ENCODE data around the gene PBX2. TPM values are rescaled to one million over a fixed set of nuclear protein-coding genes. Genes with fewer than 3 reads are reported as not detected.

PBX2 gene
- total and polyA plus RNA-seq, 2 experiments from 2014 or later: 7.2 to 111 TPM

DNA sequence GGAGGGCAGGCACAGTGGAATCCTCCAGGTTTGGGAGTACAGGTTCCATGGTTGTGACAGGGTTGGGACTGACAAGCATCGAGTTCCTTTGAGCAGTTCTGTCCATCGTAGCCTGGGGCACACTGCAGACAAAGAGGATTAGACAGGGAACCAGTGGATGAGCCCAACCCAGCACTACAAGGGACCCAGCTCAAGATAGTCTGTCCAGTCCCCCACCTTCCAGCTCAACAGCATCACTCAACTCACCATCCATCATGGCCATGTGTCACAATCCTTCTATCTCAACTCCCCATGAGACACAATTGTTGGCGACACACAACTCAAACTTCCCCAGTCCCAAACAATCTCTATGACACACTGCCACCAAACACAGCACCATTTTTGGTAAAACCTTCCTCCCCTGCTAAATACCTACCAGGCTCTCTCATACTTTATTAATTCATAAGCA lies 14.3 kb upstream of the PBX2 start (continued):
- TF ChIP-seq POLR2AphosphoS5 (IDR thresholded peaks at IDR 0.05; ENCODE audit: low read depth) (no peak), CTCF (conservative IDR thresholded peaks at IDR 0.05; ENCODE audit: low read depth in 2 of 2) (no peak), JUNB (IDR thresholded peaks at IDR 0.05; ENCODE audit: unreplicated experiment) (no peak)
- TF ChIP-seq, protein P1, sequence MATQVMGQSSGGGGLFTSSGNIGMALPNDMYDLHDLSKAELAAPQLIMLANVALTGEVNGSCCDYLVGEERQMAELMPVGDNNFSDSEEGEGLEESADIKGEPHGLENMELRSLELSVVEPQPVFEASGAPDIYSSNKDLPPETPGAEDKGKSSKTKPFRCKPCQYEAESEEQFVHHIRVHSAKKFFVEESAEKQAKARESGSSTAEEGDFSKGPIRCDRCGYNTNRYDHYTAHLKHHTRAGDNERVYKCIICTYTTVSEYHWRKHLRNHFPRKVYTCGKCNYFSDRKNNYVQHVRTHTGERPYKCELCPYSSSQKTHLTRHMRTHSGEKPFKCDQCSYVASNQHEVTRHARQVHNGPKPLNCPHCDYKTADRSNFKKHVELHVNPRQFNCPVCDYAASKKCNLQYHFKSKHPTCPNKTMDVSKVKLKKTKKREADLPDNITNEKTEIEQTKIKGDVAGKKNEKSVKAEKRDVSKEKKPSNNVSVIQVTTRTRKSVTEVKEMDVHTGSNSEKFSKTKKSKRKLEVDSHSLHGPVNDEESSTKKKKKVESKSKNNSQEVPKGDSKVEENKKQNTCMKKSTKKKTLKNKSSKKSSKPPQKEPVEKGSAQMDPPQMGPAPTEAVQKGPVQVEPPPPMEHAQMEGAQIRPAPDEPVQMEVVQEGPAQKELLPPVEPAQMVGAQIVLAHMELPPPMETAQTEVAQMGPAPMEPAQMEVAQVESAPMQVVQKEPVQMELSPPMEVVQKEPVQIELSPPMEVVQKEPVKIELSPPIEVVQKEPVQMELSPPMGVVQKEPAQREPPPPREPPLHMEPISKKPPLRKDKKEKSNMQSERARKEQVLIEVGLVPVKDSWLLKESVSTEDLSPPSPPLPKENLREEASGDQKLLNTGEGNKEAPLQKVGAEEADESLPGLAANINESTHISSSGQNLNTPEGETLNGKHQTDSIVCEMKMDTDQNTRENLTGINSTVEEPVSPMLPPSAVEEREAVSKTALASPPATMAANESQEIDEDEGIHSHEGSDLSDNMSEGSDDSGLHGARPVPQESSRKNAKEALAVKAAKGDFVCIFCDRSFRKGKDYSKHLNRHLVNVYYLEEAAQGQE (IDR thresholded peaks at IDR 0.05; ENCODE audit: unreplicated experiment): no peak

GRCh38 chr6:32203426-32204267 lies 13.6 kb upstream of the PBX2 start:
- ATAC-seq (no peak), DNase-seq (ENCODE audit: low spot score) (no peak)
- H3K9me2 ChIP-seq (ENCODE audit: insufficient read depth): no peaks in the 10 kb centered on the region
- peaks cover 3% of the 10 kb centered on the region; the same call in 2 of the 3 replicates for H3K9me3 Mint-ChIP-seq
- H3K36me3 Mint-ChIP-seq (ENCODE audit: low read depth): no peaks in the 10 kb centered on the region
- no peak overlapping the region for H3K27ac ChIP-seq (ENCODE audit: low read depth)
- no peaks in the 10 kb centered on the region for H3K27me3 Mint-ChIP-seq (ENCODE audit: insufficient read depth, low read depth, poor library complexity)
- no peaks in the 10 kb centered on the region for H3K4me1 ChIP-seq (ENCODE audit: insufficient read depth)
- H3K27me3 ChIP-seq (ENCODE audit: insufficient read depth): no peaks in the 10 kb centered on the region
- H3F3A ChIP-seq (replicated peaks; ENCODE audit: low read depth): no peaks in the 10 kb centered on the region
- no peak overlapping the region for H3K4me3 Mint-ChIP-seq
- H3K4me3 ChIP-seq: no peak overlapping the region
- H2AFZ ChIP-seq: no peak overlapping the region
- H3K79me2 ChIP-seq (replicated peaks; ENCODE audit: insufficient read depth): no peaks in the 10 kb centered on the region
- no peaks in the 10 kb centered on the region for H4K20me1 ChIP-seq (replicated peaks; ENCODE audit: insufficient read depth)
- H3K4me1 Mint-ChIP-seq: no peaks in the 10 kb centered on the region; the same call in 2 of the 3 replicates
- H3K4me2 ChIP-seq: no peak overlapping the region
- no peaks in the 10 kb centered on the region for H3K36me3 ChIP-seq (ENCODE audit: insufficient read depth)
- no peak overlapping the region for H3K27ac Mint-ChIP-seq
- no peak for TF ChIP-seq STAT1 (IDR thresholded peaks at IDR 0.05; ENCODE audit: unreplicated experiment)
- no peak for TF ChIP-seq EZH2 (IDR thresholded peaks at IDR 0.05; ENCODE audit: low read depth, unreplicated experiment)
- TF ChIP-seq CTCF (conservative IDR thresholded peaks at IDR 0.05; ENCODE audit: low read depth in 2 of 2): no peak
- no peak for TF ChIP-seq ZNF331 (CRISPR knock-in tag; IDR thresholded peaks at IDR 0.05; ENCODE audit: low read depth)
- no peak for TF ChIP-seq ETS1 (IDR thresholded peaks at IDR 0.05)
- no peak for TF ChIP-seq ZNF114 (CRISPR knock-in tag; IDR thresholded peaks at IDR 0.05)
- no peak for TF ChIP-seq POLR2AphosphoS5 (IDR thresholded peaks at IDR 0.05; ENCODE audit: low read depth)
- no peak for TF ChIP-seq NANOG (IDR thresholded peaks at IDR 0.05; ENCODE audit: borderline replicate concordance)
- TF ChIP-seq EZH2phosphoT487 (IDR thresholded peaks at IDR 0.05; ENCODE audit: unreplicated experiment): no peak
- no peak for TF ChIP-seq JUNB (IDR thresholded peaks at IDR 0.05; ENCODE audit: unreplicated experiment)
- TF ChIP-seq, protein P1 (IDR thresholded peaks at IDR 0.05; ENCODE audit: unreplicated experiment): no peak
